K562 (cell line): ENCODE results near the gene LHX3. TPM values are rescaled to one million over a fixed set of nuclear protein-coding genes. Genes with fewer than 3 reads are reported as not detected.

Source experiments
- ARID3B ChIP-seq: fragments of 250-450 bp; sonication (Bioruptor Pico); IDR thresholded peaks from 2 replicates; pipeline ENCODE4 v1.4.0; 2020; ENCODE audit warnings: borderline replicate concordance
- CBFA2T2 ChIP-seq: fragments of 450-650 bp; conservative IDR thresholded peaks from 2 replicates; pipeline ENCODE4 v1.6.1; 2017; ENCODE audit warnings: mild to moderate bottlenecking
- MEIS2 ChIP-seq: fragments of 450-650 bp; IDR thresholded peaks from 2 replicates; pipeline ENCODE4 v1.6.1; 2014; ENCODE audit warnings: mild to moderate bottlenecking; ENCODE audit not compliant: partially characterized antibody
- PBX2 ChIP-seq, 2 experiments: IDR thresholded peaks in 1 of 2; conservative IDR thresholded peaks in 1 of 2; 2 replicates each; pipeline ENCODE4 v1.6.1; 2016; ENCODE audit warnings: low read depth in 2 of 2, mild to moderate bottlenecking in 1 of 2, missing compliant biosample characterization in 1 of 2, missing genetic modification characterization in 1 of 2, moderate library complexity in 1 of 2
- PHF21A ChIP-seq: fragments of 450-650 bp; IDR thresholded peaks from 2 replicates; pipeline ENCODE4 v1.6.1; 2017; ENCODE audit warnings: low read depth, borderline replicate concordance
- RAD21 ChIP-seq, 2 experiments: fragments of 250-450 bp in 1 of 2; fragments of 450-650 bp in 1 of 2; sonication (Bioruptor Pico) in 1 of 2; formaldehyde crosslinking in 1 of 2; IDR thresholded peaks in 1 of 2; conservative IDR thresholded peaks in 1 of 2; 2 replicates each; pipeline versions ENCODE4 v1.4.0 to v1.8.0; 2020 to 2022; ENCODE audit warnings: mild to moderate bottlenecking in 2 of 2, moderate library complexity in 1 of 2
- ZBTB17 ChIP-seq: fragments of 450-650 bp; formaldehyde crosslinking; IDR thresholded peaks from 2 replicates; pipeline ENCODE4 v1.4.0; 2020; ENCODE audit warnings: mild to moderate bottlenecking
- ZBTB5 ChIP-seq: fragments of 450-650 bp; IDR thresholded peaks from 2 replicates; pipeline ENCODE4 v1.6.1; 2017; ENCODE audit warnings: antibody characterized with exemption
- ZBTB7A ChIP-seq: IDR thresholded peaks from 2 replicates; pipeline ENCODE4 v1.6.1; 2011; ENCODE audit warnings: low read depth, mild to moderate bottlenecking, low read length, moderate library complexity, borderline replicate concordance; ENCODE audit not compliant: control insufficient read depth
- ZNF318 ChIP-seq, 2 experiments: fragments of 450-650 bp; IDR thresholded peaks; 2 replicates each; pipeline ENCODE4 v1.6.1; 2016; ENCODE audit warnings: mild to moderate bottlenecking in 2 of 2, borderline replicate concordance in 1 of 2, low read depth in 1 of 2, moderate library complexity in 1 of 2
- polyA plus RNA-seq, 8 experiments: library from polyadenylated mRNA; depleted of rRNA in 4 of 8; stranded (reverse) in 5 of 8; unstranded in 3 of 8; fragments of >200 nt; fragmentation: Nextera tagmentation in 2 of 8; fragmentation: Illumina TruSeq in 1 of 8; extraction: Ambion mirVana in 2 of 8; extraction: Trizol in 1 of 8; gene quantifications; 2 replicates each; pipeline versions ENCODE4 v1.2.1 to v1.2.3, GENCODE V29; 2011 to 2014; ENCODE audit warnings: inconsistent platforms in 1 of 8, missing spikeins in 1 of 8
- total RNA-seq, 7 experiments: library from RNA; depleted of rRNA in 6 of 7; stranded (reverse); fragments of >200 nt in 6 of 7; fragmentation: Illumina TruSeq in 2 of 7; extraction: Trizol in 2 of 7; gene quantifications; 2 replicates each; pipeline versions ENCODE4 v1.2.1 to v1.2.3, GENCODE V29; 2011 to 2021; ENCODE audit warnings: low replicate concordance in 1 of 7

The LHX3 gene
- total and polyA plus RNA-seq, 9 of the 15 experiments (the other 6 are each of a cell fraction or from before 2014, with no cell fraction given): 0.09 TPM; not detected in 8

- TF ChIP-seq ZNF318 (IDR thresholded peaks at IDR 0.05; ENCODE audit: borderline replicate concordance in 1 of 2, low read depth in 1 of 2): no peak
- no peak for TF ChIP-seq ZBTB7A
- TF ChIP-seq PHF21A: 0 out of 2 replicates have a peak, but pooled peaks have one; percentile 20
- TF ChIP-seq MEIS2: peak; percentile 58
- no peak for TF ChIP-seq ARID3B
- no peak for TF ChIP-seq ZBTB5
- no peak for TF ChIP-seq ZBTB17 (CRISPR knock-in tag)
- TF ChIP-seq CBFA2T2: peak; percentile 62
- no peak for TF ChIP-seq RAD21 (CRISPR knock-in tag; conservative IDR thresholded peaks at IDR 0.05 in 1 of 2, IDR thresholded peaks at IDR 0.05 in 1 of 2)
- no peak for TF ChIP-seq PBX2 (CRISPR knock-in tag; IDR thresholded peaks at IDR 0.05; ENCODE audit: low read depth)
- 0 out of 2 replicates have a peak, but pooled peaks have one; percentile 20 for TF ChIP-seq PBX2 (tag; conservative IDR thresholded peaks at IDR 0.05; ENCODE audit: low read depth)
Observed at GRCh38 chr9:136249877-136250559, 45.1 kb upstream of the LHX3 start (continued).
